SU-DHL-6 (cell line): ENCODE results near the gene SLCO3A1.

Experiments
- H2AFZ ChIP-seq: fragments of 200-600 bp; sonication (generic); 2 replicates; pipeline ENCODE4 v1.6.1; 2014; ENCODE audit warnings: low read depth, mild to moderate bottlenecking, moderate library complexity, mixed read lengths, antibody characterized with exemption, low read length; ENCODE audit not compliant: severe bottlenecking
- H3F3A ChIP-seq: fragments of 200-600 bp; shearing (Covaris generic); 2 replicates; pipeline ENCODE4 v1.6.0; 2016; ENCODE audit warnings: antibody characterized with exemption, mild to moderate bottlenecking; ENCODE audit not compliant: insufficient read depth
- H3K27ac ChIP-seq: fragments of 200-600 bp; sonication (generic); 2 replicates; pipeline ENCODE4 v1.5.1; 2016; ENCODE audit warnings: low read depth, mild to moderate bottlenecking, low read length, moderate library complexity, mixed read lengths
- H3K27me3 ChIP-seq: fragments of 200-600 bp; sonication (generic), shearing (Covaris generic); 2 replicates; pipeline ENCODE4 v1.6.0; 2014; ENCODE audit warnings: mild to moderate bottlenecking, low read length
- H3K36me3 ChIP-seq: fragments of 200-600 bp; sonication (generic); 2 replicates; pipeline ENCODE4 v1.6.1; 2014; ENCODE audit warnings: mild to moderate bottlenecking, low read length, mixed read lengths
- H3K4me2 ChIP-seq: fragments of 300-600, 200-600 bp; shearing (Covaris generic), sonication (generic); 2 replicates; pipeline ENCODE4 v1.6.0; 2014; ENCODE audit warnings: low read length, low read depth, mild to moderate bottlenecking; ENCODE audit not compliant: poor library complexity, severe bottlenecking
- H3K4me3 ChIP-seq: fragments of 200-600 bp; sonication (generic); 2 replicates; pipeline ENCODE4 v1.5.1; 2014; ENCODE audit warnings: antibody characterized with exemption, low read length, mild to moderate bottlenecking, mixed read lengths; ENCODE audit not compliant: insufficient read depth, poor library complexity, severe bottlenecking
- H3K79me2 ChIP-seq: fragments of 200-600 bp; sonication (generic); 2 replicates; pipeline ENCODE4 v1.6.1; 2014; ENCODE audit warnings: mild to moderate bottlenecking, low read length, moderate library complexity; ENCODE audit not compliant: insufficient read depth
- H3K9ac ChIP-seq: fragments of 200-600 bp; sonication (generic); 2 replicates; pipeline ENCODE4 v1.7.0; 2014; ENCODE audit warnings: mild to moderate bottlenecking, low read length
- H3K9me2 ChIP-seq: fragments of 200-600 bp; sonication (generic); replicated peaks from 2 replicates; pipeline ENCODE4 v1.6.1; 2014; ENCODE audit warnings: low read length; ENCODE audit not compliant: insufficient read depth
- H3K9me3 ChIP-seq: fragments of 200-600 bp; sonication (generic); 2 replicates; pipeline ENCODE4 v1.6.1; 2014; ENCODE audit warnings: low read length, mixed read lengths; ENCODE audit not compliant: insufficient read depth
- H4K20me1 ChIP-seq: fragments of 200-600 bp; sonication (generic); 2 replicates; pipeline ENCODE4 v1.6.1; 2014; ENCODE audit warnings: low read depth, mild to moderate bottlenecking, antibody characterized with exemption, low read length, moderate library complexity, mixed read lengths
- CTCF ChIP-seq: fragments of 200-600 bp; sonication (generic); IDR thresholded peaks from one replicate; pipeline ENCODE4 v1.5.1; 2017; ENCODE audit warnings: antibody characterized with exemption, mild to moderate bottlenecking, low read length, moderate library complexity; ENCODE audit not compliant: insufficient read depth, poor library complexity, severe bottlenecking
- EZH2phosphoT487 ChIP-seq: fragments of 200-600 bp; sonication (generic), shearing (Covaris generic); conservative IDR thresholded peaks from 2 replicates; pipeline ENCODE4 v1.6.1; 2018; ENCODE audit warnings: mild to moderate bottlenecking, antibody characterized with exemption, low read length, moderate library complexity, mixed read lengths

The SLCO3A1 gene

DNA sequence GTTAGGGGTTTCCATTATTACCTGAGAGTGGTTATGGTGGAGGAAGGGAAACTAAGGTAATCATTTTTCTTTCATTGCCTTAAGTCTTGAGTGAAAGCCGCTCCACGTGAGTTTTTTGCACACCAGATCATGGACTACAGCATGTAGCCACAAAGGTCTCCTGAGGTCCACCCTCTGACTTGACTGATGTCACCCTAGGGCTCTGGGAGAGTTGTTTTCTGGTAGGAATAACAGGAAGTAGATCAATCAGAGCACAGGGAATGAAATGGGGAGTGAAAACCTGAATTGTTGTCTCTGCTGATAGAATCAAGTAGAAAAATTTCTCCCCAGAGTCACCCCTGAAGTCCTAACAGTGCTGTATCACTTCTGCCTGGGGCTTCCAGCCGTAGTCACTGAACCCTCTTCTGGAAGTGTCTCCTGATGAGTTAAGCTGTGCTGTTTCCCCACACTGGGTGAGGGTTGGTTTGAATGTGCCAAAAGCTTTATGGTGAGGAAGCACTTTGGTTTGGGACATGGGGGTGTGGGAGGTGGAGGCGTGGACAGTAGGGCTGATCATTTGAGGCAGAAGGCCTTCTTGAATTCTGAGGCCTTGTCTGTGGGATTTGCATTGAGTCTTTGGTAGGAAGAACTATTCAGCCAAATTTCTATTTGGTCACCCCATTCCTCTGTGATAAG, 64.3 kb downstream of the SLCO3A1 start:
- Histone ChIP-seq H3K79me2 (no peaks in the 10 kb centered on the region), H3K27ac (no peak overlapping the region), H3K4me3 (no peak overlapping the region), H3K4me2 (no peak overlapping the region), H3K9me2 (no peaks in the 10 kb centered on the region), H2AFZ (no peak overlapping the region), H4K20me1 (no peaks in the 10 kb centered on the region), H3K9ac (no peak overlapping the region), H3K36me3 (no peaks in the 10 kb centered on the region), H3F3A (no peaks in the 10 kb centered on the region), H3K27me3 (no peaks in the 10 kb centered on the region), H3K9me3 (no peaks in the 10 kb centered on the region)
- TF ChIP-seq CTCF, result no peak
- TF ChIP-seq EZH2phosphoT487, result no peak

DNA sequence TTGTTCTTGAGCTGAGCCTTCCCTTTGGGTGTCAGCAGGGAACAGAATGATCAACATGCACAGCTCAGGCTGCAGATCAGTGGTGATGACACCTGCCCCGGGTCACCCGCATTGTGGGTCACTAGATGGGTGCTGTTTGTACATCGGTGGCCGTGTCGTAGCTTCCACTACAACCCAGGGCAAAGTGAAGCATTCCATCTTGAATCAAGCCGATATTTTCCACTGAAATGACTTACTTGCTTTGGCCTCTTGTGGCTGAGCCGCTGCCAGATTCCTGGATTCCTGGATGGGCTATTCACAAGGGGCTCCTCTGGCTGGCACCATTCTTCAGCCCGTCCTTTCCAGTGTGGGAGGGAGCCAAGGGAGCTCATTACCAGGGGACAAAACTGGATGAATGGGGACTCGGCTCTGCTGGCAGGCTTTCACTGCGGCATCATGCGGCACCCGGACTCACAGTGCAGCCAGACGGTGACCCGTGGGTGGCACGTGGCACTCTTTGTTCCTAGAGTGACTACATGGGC, 65.6 kb downstream of the SLCO3A1 start:
- Histone ChIP-seq H3F3A (no peaks in the 10 kb centered on the region), H3K4me2 (no peak overlapping the region), H2AFZ (no peak overlapping the region), H3K9me2 (no peaks in the 10 kb centered on the region), H3K27me3 (no peaks in the 10 kb centered on the region), H3K9ac (no peak overlapping the region), H3K79me2 (no peaks in the 10 kb centered on the region), H3K36me3 (no peaks in the 10 kb centered on the region), H3K27ac (no peak overlapping the region), H3K9me3 (no peaks in the 10 kb centered on the region), H4K20me1 (no peaks in the 10 kb centered on the region), H3K4me3 (no peak overlapping the region)
- no peak for TF ChIP-seq EZH2phosphoT487
- no peak for TF ChIP-seq CTCF

DNA sequence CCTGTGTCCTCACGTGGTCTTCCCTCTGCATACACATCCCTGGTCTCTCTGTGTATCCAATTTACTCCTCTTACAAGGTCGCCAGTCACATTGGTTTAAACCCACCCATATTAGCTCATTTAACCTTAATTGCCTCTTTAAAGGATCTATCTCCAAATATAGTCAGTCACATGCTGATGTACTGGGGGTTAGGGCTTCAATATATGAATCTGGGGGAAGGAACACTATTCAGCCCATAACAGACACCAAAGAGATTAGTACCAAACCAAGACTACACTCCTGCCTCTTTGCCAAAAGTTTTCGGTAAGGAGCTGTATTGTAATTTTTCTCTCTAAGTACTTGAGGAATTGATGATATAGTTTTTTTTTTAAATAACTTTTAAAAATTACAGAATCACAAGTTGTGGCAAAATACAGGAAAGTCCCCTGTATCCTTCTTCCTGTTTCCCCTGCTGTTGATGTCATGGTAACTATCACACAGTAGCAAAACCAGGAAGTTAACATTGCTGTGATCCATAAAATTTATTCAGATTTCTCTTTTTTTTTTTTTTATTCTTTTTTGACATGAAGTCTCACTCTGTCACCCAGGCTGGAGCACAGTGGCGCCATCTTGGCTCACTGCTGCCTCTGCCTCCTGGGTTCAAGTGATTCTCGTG, 67.8 kb downstream of the SLCO3A1 start:
- no peak for TF ChIP-seq CTCF
- no peak for TF ChIP-seq EZH2phosphoT487
- no peak overlapping the region for H3K9ac ChIP-seq
- no peaks in the 10 kb centered on the region for H3K9me3 ChIP-seq
- no peak overlapping the region for H3K27ac ChIP-seq
- H3K27me3 ChIP-seq, result no peaks in the 10 kb centered on the region
- H3K36me3 ChIP-seq, result no peaks in the 10 kb centered on the region
- H3F3A ChIP-seq, result no peaks in the 10 kb centered on the region
- H2AFZ ChIP-seq, result no peak overlapping the region
- no peaks in the 10 kb centered on the region for H3K79me2 ChIP-seq
- H4K20me1 ChIP-seq, result 0 out of 2 replicates have a peak, but pooled peaks cover 3% of the 10 kb centered on the region
- H3K4me2 ChIP-seq, result no peak overlapping the region
- no peak overlapping the region for H3K4me3 ChIP-seq
- no peaks in the 10 kb centered on the region for H3K9me2 ChIP-seq
